A204.1 (cell line): ENCODE data around the gene CDK5RAP1.

ENCODE experiments used
- FAIRE-seq: peaks from 2 replicates; lab custom pipeline; 2012; peaks lifted over from hg19 to GRCh38; lab: Jason Lieb, UNC

CDK5RAP1 gene

GRCh38 chr20:33332905-33333456 lies 68.3 kb downstream of the CDK5RAP1 start:
- FAIRE-seq: no peak

- no peak for FAIRE-seq
Observed at GRCh38 chr20:33328157-33329137, 72.9 kb downstream of the CDK5RAP1 start.

DNA sequence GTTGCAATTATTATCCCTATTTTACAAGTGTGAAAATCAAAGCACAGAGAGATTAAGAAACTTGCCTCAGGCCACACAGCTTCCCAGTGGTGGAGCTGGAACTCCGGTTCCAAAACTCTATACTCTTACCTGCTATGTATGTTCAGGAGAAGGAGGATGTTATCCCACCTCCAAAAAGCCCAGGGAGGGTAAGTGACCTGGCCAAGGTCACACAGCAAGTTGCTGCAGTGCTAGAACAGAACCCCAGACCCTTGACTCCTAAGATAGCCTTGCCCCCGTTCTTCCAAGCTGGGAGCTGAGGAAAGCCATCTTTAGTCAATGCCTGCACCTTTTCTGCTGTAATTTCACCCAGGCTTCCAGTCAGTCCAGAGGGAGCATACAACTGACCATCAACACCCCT lies 76.0 kb downstream of the CDK5RAP1 start:
- FAIRE-seq: no peak

DNA sequence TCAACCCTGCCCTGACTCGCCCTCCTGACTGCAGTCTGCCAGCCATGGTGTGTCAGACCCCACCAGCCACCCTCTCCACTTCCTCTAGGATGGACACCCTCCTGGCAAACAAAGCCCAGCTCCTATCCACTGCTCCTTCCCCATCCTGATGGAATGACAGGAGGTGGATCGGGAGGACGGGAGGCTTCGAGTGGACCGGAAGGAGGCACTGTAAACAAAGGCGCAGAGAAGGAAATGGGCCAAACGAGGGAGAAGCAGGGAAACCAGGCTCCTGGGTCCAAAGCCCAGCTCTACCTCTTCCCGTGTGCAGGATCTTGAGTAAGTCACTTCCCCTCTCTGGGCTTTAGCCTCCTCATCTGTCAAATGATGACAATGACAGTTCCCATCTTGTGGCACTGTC lies 78.1 kb downstream of the CDK5RAP1 start:
- no peak for FAIRE-seq

DNA sequence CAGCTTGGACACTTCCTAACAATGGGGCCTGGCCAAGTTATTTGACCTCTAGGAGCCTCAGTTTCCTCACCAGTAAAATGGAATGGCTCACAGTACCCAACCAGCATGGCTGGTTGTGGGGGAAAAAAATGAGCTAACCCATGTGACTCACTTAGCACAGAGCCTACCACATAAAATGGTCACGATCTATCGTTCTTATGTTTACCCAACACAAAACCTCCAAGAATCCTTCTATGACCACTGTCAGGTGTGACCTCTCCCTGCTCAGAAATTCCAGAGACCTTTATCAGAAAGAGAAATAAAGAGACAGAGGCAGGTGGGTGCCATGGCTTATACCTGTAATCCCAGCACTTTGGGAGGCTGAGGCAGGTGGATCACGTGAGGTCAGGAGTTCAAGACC lies 78.9 kb downstream of the CDK5RAP1 start:
- no peak for FAIRE-seq

DNA sequence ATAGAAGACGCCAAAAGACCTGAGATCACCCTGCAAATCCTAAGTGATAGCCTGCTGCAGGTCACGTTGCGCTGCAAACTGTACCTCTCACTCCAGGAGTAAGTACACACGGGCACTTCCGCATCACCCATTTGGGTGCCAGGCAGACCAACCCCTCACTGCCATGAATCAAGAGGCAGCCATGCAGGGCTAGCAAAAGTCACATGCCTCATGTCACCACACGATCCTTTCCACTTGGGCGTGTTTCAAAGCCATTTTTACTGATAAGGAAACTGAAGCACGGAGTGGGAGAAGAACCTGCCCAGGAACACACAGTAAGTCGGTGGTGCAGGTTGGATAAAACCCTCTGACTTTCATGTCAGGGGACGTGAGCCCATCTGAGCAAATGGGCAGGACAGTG lies 81.3 kb downstream of the CDK5RAP1 start:
- FAIRE-seq: no peak

- no peak for FAIRE-seq
Observed at GRCh38 chr20:33318096-33318429, 83.3 kb downstream of the CDK5RAP1 start.

- FAIRE-seq: no peak
Observed at GRCh38 chr20:33317424-33318095, 83.8 kb downstream of the CDK5RAP1 start.

- FAIRE-seq: no peak
Observed at GRCh38 chr20:33316958-33317357, 84.4 kb downstream of the CDK5RAP1 start.

- no peak for FAIRE-seq
Observed at GRCh38 chr20:33316343-33316742, 85.0 kb downstream of the CDK5RAP1 start.

- FAIRE-seq: no peak
Observed at GRCh38 chr20:33313686-33314314, 87.5 kb downstream of the CDK5RAP1 start.

GRCh38 chr20:33312583-33312982 lies 88.7 kb downstream of the CDK5RAP1 start:
- no peak for FAIRE-seq

GRCh38 chr20:33311996-33312395 lies 89.3 kb downstream of the CDK5RAP1 start:
- FAIRE-seq: no peak

GRCh38 chr20:33311011-33311410 lies 90.3 kb downstream of the CDK5RAP1 start:
- no peak for FAIRE-seq

DNA sequence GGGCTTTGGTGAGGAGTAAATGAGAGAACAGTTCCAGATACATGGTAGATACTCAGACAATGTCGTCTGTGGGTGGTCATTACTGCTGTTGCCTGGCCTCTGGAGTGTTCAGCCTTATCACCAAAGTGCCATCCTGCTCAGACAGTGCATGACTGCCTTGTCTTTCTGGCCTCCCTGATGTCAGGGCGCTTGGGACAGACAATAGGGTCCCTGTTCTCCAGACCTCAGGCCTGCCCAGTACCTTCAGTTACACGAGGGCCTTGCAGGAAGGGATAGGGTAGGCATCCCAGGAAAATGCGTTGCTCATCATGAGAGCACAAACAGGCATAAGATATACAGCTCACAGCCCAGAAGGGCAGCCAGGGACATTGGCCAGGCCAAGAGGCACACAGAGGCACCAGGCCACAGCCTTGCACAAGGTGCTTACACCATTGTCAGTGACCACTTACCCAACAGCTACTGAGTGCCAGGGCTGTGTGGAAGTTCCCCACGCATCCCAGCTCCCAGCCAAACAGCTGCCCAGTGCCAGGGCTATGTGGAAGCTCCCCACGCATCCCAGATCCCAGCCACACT lies 90.9 kb downstream of the CDK5RAP1 start:
- no peak for FAIRE-seq

DNA sequence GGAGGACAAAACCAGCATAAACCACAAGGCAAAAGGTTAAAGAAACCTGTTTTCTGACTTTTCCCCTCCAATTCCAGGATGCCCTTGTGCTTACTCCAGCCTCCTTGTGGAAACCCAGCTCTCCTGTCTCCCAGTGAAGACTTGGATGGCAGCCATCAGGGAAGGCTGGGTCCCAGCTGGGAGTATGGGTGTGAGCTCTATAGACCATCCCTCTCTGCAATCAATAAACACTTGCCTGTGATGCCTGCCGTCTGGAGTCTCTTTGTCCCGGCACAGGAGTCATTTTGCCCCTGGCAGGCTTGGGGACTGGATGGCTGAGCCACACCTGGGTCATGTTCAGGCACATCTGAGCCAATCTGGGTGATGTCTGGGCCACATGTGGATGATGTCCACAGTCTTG lies 91.7 kb downstream of the CDK5RAP1 start:
- FAIRE-seq: no peak
